NCI-H187 (cell line): ENCODE results near the gene MPIG6B.
"Not testable (repeated sequence)": the region's sequence is repeated elsewhere in the genome, so short reads cannot be mapped to it uniquely, and the experiment has no call there.

ENCODE experiments used
- DNase-seq, 2 experiments: peaks; one replicate each; lab custom pipeline; 2025; lab: John Stamatoyannopoulos, UW

Gene MPIG6B

GRCh38 chr6:31700740-31701401, 22.3 kb upstream of the MPIG6B start:
- no peak for DNase-seq

DNA sequence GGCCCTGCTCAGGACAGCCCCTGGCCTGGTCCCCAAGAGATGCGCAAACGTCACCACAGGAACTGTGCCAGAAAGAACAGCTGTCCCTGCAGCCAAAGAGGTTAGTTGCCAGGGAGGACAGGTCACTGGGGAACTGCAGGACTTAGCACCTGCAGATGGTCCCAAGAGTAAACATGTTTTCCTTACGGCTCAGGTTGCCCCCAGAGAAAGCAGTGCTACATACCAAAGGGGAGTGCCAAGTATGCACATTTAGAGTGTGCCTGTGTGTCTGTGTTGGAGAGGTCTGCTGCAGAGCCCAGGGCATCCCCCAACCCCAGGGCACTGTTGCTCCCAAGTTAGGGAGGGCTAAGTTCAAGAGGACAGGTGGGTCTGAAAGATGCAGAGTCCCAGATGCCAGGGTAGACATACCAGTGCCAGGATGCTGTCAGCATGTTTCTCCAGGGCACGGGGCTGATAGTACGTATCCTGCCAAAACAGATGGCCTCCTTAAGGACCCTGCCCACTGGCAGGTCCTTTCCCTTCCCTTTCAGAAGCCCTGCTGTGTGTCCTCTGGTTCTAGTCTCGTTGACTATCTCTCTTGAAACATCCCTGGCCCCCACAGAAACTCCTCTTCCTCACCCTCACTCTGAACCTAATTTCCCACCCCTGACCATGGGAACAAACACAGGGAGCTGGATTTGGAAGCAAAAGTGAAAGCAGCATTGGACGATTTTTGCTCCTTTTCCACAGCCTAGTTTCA, 21.3 kb upstream of the MPIG6B start:
- DNase-seq: no peak

DNA sequence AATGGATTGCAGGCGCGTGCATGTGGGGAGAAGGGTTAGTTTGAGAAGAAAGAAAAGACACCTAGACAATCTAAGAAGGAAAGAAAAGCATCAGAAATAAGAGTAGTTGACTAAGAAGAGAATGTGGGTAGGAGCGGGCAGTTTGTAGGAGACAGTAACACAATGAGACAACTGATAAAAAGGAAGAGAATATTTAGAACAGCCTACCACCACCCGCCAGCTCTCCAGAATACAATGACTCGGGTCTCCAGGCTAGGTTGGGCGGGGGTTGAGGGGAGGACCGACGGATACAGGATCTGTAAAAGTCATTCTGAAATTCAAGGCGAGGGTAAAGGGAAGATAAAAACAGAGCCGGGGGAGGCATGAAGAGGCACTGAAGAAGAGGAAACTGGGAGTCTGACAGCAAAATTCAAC, 20.8 kb upstream of the MPIG6B start:
- no peak for DNase-seq

DNA sequence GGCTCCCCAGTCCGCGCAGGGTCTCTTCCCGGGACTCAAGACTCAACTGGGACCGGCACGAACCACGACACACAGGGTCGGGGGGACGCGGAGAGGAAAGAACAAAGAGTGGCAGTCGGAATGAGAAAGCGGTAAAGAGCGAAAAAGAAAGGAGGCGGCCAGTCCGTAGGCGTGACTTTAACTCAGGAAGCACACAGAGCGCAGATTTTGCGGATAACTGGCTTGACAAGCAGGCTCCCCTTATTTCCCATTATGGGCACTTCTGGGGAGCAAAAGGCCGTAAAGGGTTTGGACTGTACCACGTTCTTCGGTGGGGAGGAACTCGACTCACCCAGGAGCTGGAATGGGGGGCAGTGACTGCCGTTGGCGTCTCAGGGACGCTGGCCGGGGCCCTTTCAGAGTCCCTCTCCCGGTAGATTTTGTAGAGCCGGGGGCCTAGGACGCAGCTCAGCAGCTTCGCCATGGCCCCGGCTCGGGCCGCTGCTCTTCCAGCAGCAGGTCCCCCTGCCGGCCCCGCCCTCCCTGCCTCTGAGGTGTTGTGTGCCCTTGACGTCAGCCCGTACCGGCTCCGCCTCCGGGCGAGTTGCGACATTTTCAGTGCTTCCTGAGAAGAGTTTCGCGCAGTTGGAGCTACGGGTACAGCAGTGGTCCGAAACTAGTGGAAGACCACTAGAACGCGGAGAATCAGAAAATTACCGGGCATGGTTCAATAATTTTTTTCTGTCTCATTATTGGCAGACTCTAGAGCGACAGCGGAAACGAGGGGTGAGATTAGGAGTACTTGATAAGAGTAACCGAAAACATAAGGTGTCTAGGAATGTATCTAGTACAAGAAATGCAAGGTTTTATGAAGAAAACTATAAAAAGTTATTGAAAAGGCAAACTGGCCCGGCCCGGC, 20.1 kb upstream of the MPIG6B start, which contains the start of gene ABHD16A:
TSS of gene ABHD16A (minus strand) at position 506 of the 898 bp plus-strand sequence. CDS start at position 463, 43 bp downstream.
- DNase-seq: peak; percentile 85 to 96

GRCh38 chr6:31705931-31706330, 17.2 kb upstream of the MPIG6B start:
- DNase-seq: no peak

DNA sequence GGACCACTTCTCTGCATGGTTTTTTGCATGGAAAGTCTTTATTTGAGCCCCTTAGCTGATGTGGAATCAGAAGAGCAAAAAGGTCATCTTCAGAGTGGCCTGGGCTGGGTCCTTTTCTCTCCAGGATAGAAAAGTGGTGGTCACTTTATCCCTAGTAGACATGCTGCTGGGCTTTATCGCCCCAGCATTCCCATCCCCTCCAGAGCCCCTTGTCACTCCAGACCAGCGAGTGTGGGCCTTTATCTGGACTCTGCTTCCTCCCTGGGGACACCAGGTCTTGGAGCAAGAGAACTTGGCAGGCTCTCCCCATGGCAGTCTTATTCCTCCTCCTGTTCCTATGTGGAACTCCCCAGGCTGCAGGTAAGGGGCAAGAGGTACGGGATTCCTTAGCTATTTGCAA, 16.6 kb upstream of the MPIG6B start, which contains the start of gene LY6G6F:
TSS of gene LY6G6F (plus strand) at position 268 of the 400 bp plus-strand sequence. CDS start at position 309, 41 bp downstream.
- DNase-seq: no peak

- no peak for DNase-seq
Measured at GRCh38 chr6:31707701-31708100, 15.5 kb upstream of the MPIG6B start.

- DNase-seq: no peak
Measured at GRCh38 chr6:31708224-31708623, 14.9 kb upstream of the MPIG6B start.

GRCh38 chr6:31709157-31709556, 14.0 kb upstream of the MPIG6B start:
- not testable (repeated sequence) for DNase-seq

DNA sequence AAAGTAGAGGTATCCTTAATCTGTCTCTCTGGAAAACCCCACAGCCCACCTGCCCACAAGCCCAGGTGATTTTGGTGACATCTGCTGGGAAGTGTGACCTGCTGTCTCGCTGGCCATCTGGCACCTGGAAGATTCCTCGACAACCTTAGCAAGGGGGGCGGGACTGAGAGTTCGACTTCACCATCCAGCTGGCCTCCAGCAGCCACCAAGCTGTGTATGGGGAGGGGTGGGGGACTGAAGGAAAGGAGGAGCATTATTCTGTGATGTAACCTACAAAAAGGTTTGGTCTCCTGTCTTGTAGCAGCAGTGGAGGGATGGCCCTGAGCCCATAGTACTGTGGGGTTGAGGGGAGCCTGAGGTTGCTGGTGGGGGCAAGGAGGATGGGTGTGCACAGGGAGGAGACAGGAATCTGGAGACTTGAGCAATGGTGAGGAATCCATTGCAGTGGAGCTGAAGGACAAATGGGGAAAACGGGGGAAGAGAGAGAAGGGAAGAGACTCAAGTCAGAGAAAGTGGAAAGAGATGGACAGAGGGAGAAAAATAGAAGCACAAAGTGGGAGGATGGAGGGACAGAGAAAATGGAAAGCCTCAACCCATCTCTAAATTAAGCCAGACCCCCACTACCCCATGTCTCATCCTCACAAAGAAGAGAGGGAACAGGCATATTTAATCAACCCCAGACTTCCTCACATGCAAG, 12.5 kb upstream of the MPIG6B start:
- DNase-seq: no peak

GRCh38 chr6:31711233-31711632, 11.9 kb upstream of the MPIG6B start:
- DNase-seq: no peak

DNA sequence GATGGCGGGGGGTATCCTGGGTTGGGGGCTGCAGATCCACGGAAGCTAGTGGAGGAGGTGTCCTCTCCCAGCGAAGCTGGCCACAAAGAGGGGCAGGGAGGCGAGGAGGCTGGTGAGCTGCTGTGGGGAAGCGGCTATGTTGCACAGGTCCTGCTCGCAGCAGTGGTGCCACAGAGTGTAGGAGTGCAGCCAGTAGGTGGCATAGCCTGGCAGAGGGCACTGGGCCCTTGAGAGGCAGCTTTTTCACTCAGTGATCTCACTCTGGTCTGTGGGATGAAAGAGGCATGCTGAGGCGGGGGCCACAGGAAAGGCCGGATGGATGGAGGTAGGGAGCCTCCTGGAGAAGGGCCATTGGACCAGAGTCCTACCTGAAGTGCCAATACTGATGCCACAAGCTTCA, 10.9 kb upstream of the MPIG6B start:
- no peak for DNase-seq

- DNase-seq: no peak
Measured at GRCh38 chr6:31713465-31713864, 9.7 kb upstream of the MPIG6B start.

DNA sequence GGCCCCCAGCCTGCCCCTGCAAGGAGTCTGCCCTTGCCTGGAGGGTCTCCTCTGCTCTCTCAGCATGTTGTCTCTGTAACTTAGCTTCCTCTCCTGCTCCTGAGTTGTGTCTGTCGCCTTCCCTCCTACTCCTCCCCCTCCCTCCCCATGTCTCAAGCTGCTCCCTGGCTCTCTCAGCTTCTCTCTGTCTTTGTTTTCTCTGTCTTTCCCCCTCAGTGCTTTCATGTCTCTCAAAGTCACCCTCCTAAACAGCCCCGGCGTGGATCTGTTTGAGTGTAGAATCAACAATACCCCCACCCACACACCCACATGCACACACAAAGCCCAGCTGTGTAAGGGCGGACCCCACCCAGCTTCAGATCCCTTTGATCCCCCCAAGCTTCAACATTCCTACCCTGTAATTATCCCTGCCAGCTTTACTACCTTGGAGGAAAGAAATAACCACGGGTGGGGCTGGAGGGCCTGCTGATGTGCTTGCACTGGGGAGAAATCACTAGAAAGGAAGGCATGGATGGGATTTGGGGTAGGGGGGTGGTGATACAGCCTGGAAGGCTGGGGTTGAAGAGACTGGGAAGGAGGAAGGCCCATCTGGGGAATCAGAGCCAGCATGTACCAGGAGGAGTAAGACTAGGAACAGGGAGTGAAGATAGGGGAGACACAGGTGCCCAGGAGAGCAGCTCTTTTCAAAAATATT, 9.0 kb upstream of the MPIG6B start:
- DNase-seq: no peak

DNA sequence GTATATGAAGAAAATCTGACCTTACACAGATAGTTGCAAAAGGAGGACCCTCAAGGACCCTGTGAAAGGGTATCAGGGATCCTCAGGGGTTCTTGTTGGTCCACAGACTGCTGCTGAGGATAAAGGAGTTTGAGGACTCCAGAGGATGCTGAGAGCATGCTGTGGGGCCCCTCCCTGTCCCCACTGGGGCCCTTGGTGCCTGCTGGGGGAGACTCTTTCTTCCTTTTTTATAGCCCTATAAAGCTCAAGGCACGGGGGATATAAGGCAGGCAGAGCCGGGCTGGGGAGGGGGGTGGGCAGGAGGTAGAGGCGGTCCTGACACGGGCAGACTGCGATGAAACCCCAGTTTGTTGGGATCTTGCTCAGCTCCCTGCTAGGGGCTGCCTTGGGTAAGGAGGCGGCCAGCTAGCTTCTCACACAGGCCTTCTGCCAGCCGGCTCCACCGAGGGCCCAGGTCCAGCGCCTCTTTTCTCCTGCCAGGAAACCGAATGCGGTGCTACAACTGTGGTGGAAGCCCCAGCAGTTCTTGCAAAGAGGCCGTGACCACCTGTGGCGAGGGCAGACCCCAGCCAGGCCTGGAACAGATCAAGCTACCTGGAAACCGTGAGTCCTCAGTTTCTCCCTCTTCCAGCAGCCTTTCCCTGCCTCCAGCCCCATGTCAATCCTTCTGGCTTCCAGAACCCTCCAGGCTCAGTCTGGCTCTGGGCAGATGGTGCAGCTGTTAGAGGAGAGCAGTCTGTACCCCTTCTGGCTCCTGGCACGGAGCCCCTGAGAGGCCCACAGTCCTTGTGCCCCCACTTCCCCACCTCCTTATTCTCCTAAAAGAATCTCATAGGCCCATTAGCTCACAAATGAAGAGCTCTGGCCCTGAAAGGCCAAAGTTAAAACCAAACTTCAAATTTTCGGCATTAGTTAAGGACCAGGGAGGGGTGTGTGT, 7.9 kb upstream of the MPIG6B start, which contains the start of gene LY6G6D:
TSS of gene LY6G6D (plus strand) at position 327 of the 937 bp plus-strand sequence. CDS start at position 335, 8 bp downstream.
- no peak for DNase-seq

DNA sequence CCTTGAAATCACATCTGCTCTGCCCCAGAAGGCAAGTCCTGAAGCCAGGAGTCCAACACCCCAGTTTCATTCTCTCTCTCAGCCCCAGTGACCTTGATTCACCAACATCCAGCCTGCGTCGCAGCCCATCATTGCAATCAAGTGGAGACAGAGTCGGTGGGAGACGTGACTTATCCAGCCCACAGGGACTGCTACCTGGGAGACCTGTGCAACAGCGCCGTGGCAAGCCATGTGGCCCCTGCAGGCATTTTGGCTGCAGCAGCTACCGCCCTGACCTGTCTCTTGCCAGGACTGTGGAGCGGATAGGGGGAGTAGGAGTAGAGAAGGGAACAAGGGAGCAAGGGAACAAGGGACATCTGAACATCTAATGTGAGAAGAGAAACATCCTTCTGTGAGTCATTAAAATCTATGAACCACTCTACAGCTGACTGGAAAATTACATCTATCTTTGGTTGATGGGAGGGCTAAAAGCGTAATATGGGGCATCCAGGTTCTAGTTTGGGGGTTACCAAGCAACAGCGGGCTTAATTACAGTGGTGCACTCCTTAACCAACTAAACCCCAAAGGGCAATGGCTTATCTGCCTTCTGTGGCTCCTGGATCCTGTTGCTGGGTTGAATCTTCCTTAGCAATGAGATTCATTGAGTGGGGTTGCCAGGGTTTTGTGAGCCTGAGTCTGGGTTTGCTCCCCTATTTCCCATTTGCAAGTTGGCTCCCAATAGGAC, 5.5 kb upstream of the MPIG6B start:
- DNase-seq: no peak

DNA sequence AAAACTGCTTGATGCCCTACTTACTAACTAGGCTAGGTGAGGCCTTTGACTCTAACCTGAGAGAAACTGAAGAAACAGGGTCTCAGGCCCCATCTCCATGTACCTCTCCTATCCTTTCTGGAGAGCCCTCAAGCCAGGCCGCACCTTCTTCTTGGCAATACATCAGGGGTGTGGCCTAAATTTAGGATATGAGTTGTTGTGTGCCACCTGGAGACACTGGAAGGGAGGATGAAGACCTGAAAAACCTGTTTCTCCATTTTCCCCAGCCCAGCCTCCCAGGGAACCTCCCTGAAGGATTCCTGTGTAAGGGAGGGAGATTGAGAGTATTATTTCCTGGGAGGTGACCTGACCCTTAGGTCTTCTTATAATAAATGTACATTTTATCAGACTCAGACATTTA, 4.9 kb upstream of the MPIG6B start:
- DNase-seq: no peak

DNA sequence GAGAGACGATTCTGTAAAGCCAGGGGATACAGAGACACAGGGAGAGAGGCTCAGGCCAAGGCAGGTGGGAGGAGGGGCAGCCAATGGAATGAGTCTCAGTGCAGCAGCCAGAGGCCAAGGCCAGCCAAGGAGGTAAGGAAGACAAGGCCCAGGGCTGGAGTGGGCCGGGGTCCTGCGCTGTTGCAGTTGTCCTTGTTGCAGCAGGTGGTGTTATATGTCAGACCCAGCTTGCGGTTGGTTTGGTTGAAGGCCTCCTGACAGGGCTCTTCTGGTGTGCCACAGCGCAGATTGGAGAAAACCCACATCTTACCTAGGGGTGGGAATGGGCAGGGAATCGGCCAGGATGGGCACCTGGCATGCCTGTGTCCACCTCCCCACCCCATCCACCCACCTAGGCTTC, 4.2 kb upstream of the MPIG6B start:
- no peak for DNase-seq

DNA sequence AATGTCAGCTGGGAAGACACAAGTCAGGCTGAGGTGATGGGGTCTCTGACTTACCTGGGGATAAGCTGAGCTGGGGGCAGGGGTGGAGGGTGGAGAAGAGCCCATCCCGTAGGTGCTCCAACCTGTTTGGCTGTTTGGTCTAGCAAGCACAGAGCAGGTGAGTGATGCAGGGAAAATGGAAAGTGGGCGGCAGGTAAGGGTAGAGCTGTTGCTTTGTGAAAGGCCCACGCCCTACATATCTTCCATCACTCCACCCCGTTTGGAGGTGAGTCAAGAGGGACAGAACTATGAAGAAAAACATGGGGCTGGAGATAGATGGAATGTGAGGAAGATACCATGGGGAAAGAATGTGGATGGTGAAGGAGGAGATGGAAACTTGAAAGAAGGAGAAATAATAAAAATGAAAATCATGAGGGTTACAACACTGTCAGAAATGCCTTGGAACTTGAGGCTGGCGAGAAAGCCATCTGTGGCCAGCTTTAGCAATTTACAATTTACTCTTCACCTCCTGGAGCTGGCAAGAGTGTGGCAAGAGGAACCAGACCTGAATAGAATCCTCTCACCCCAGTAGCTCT, 2.9 kb upstream of the MPIG6B start:
- DNase-seq: no peak
